HepG2 (cell line): ENCODE results near the gene CHST3. TPM values are rescaled to one million over a fixed set of nuclear protein-coding genes. Genes with fewer than 3 reads are reported as not detected.

Experiments used
- BHLHE40 ChIP-seq: IDR thresholded peaks from 2 replicates; pipeline ENCODE4 v1.6.1; 2011; ENCODE audit warnings: low read length, improper control_type of control experiment
- CERS6 ChIP-seq: sonication (generic); formaldehyde crosslinking; IDR thresholded peaks from 2 replicates; pipeline ENCODE4 v1.5.0; 2020; ENCODE audit warnings: missing genetic modification reagents
- LCORL ChIP-seq, 2 experiments: fragments of 450-650 bp in 1 of 2; sonication (generic) in 1 of 2; formaldehyde crosslinking in 1 of 2; IDR thresholded peaks; 2 replicates each; pipeline versions ENCODE4 v1.5.0 to v1.6.1; 2017 to 2020; ENCODE audit warnings: antibody characterized with exemption in 1 of 2, missing genetic modification reagents in 1 of 2
- SP2 ChIP-seq: sonication (generic); formaldehyde crosslinking; IDR thresholded peaks from 2 replicates; pipeline ENCODE4 v1.5.1; 2020; ENCODE audit warnings: mild to moderate bottlenecking, missing genetic modification reagents
- TRIM22 ChIP-seq: fragments of 450-650 bp; IDR thresholded peaks from 2 replicates; pipeline ENCODE4 v1.6.1; 2017
- ZNF281 ChIP-seq: sonication (generic); formaldehyde crosslinking; IDR thresholded peaks from 2 replicates; pipeline ENCODE4 v1.4.0; 2020; ENCODE audit warnings: missing genetic modification reagents, borderline replicate concordance
- ZNF549 ChIP-seq: sonication (generic); formaldehyde crosslinking; IDR thresholded peaks from 2 replicates; pipeline ENCODE4 v1.5.0; 2020; ENCODE audit warnings: missing genetic modification reagents
- polyA plus RNA-seq, 8 experiments: library from polyadenylated mRNA; depleted of rRNA in 3 of 8; stranded (reverse) in 7 of 8; unstranded in 1 of 8; fragments of >200 nt; fragmentation: Illumina TruSeq in 4 of 8; extraction: Trizol in 4 of 8; gene quantifications; 2 replicates each; pipeline versions ENCODE4 v1.2.1 to v1.2.3, GENCODE V29; 2011 to 2016; ENCODE audit warnings: low read depth in 4 of 8, missing spikeins in 1 of 8, mixed read lengths in 1 of 8; ENCODE audit not compliant: insufficient read depth in 1 of 8
- total RNA-seq, 5 experiments: library from RNA; depleted of rRNA; stranded (reverse); fragments of >200 nt; fragmentation: Illumina TruSeq; extraction: Trizol; gene quantifications; 2 replicates each; pipeline ENCODE4 v1.2.3, GENCODE V29; 2016; ENCODE audit warnings: low read depth in 1 of 5
- TF ChIP-seq, protein P1 (sequence below): sonication (generic); formaldehyde crosslinking; IDR thresholded peaks from 2 replicates; pipeline ENCODE4 v1.8.0; 2022; ENCODE audit warnings: missing genetic modification reagents, mild to moderate bottlenecking, inconsistent platforms, borderline replicate concordance
- TF ChIP-seq, protein P2 (sequence below): sonication (generic); formaldehyde crosslinking; IDR thresholded peaks from 2 replicates; pipeline ENCODE4 v1.9.0; 2021; ENCODE audit warnings: missing genetic modification reagents, borderline replicate concordance

Gene CHST3
- total and polyA plus RNA-seq, 2 of the 13 experiments (the other 11 are each of a cell fraction or from before 2014, with no cell fraction given) = 7.2 to 18.7 TPM

- TF ChIP-seq TRIM22 (no peak), ZNF549 (no peak), SP2 (no peak), CERS6 (CRISPR knock-in tag) (no peak), ZNF281 (CRISPR knock-in tag) (peak; percentile 77; the same call in 1 of the 2 replicates), BHLHE40 (no peak; the same call in 1 of the 2 replicates), LCORL (IDR thresholded peaks at IDR 0.05) (0 out of 2 replicates have a peak, but pooled peaks have one; percentile 27), LCORL (CRISPR knock-in tag; IDR thresholded peaks at IDR 0.05) (peak; percentile 96)
- TF ChIP-seq, protein P1, sequence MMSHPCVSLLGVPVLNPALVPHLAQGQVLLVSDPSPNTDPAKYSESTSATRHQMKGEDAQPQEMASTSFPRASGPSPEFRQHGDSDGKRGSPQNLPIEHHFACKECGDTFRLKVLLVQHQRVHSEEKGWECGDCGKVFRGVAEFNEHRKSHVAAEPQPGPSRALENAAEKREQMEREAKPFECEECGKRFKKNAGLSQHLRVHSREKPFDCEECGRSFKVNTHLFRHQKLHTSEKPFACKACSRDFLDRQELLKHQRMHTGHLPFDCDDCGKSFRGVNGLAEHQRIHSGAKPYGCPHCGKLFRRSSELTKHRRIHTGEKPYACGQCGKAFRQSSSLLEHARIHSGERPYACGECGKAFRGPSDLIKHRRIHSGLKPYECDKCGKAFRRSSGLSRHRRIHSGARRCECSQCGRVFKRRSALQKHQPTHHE (CRISPR knock-in tag) = no peak; the same call in 1 of the 2 replicates
- TF ChIP-seq, protein P2, sequence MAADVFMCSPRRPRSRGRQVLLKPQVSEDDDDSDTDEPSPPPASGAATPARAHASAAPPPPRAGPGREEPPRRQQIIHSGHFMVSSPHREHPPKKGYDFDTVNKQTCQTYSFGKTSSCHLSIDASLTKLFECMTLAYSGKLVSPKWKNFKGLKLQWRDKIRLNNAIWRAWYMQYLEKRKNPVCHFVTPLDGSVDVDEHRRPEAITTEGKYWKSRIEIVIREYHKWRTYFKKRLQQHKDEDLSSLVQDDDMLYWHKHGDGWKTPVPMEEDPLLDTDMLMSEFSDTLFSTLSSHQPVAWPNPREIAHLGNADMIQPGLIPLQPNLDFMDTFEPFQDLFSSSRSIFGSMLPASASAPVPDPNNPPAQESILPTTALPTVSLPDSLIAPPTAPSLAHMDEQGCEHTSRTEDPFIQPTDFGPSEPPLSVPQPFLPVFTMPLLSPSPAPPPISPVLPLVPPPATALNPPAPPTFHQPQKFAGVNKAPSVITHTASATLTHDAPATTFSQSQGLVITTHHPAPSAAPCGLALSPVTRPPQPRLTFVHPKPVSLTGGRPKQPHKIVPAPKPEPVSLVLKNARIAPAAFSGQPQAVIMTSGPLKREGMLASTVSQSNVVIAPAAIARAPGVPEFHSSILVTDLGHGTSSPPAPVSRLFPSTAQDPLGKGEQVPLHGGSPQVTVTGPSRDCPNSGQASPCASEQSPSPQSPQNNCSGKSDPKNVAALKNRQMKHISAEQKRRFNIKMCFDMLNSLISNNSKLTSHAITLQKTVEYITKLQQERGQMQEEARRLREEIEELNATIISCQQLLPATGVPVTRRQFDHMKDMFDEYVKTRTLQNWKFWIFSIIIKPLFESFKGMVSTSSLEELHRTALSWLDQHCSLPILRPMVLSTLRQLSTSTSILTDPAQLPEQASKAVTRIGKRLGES (CRISPR knock-in tag) = no peak; the same call in 1 of the 2 replicates
Measured at GRCh38 chr10:72030762-72031543, 66.8 kb downstream of the CHST3 start (continued).
